Kidney epithelial cell (primary cell): Measurements from ENCODE around the gene GNA12. TPM values are rescaled to one million over a fixed set of nuclear protein-coding genes. Genes with fewer than 3 reads are reported as not detected.

ENCODE experiments used
- DNase-seq: peaks from one replicate; pipeline ENCODE4 v3.0.0-alpha.2; 2010; ENCODE audit warnings: low read depth
- H3K27me3 ChIP-seq: 2 replicates; pipeline ENCODE4 v1.6.0; 2011; ENCODE audit warnings: low read length; ENCODE audit not compliant: control insufficient read depth, insufficient read depth
- H3K36me3 ChIP-seq: 2 replicates; pipeline ENCODE4 v1.5.1; 2011; ENCODE audit warnings: low read length; ENCODE audit not compliant: control insufficient read depth, insufficient read depth
- H3K4me3 ChIP-seq: 2 replicates; pipeline ENCODE4 v1.5.1; 2011; ENCODE audit warnings: low read depth, mild to moderate bottlenecking, control low read depth, low read length
- CTCF ChIP-seq: IDR thresholded peaks from 2 replicates; pipeline ENCODE4 v1.5.1; 2011; ENCODE audit warnings: mild to moderate bottlenecking, moderate library complexity, low read length, control low read depth, inconsistent platforms; ENCODE audit not compliant: insufficient read depth, poor library complexity, severe bottlenecking
- total RNA-seq: library from RNA; depleted of rRNA; stranded (reverse); fragments of >200 nt; gene quantifications from 2 replicates; pipeline ENCODE4 v1.2.3, GENCODE V29; 2015

Gene GNA12
- total RNA-seq, 1 donor from 2014 or later = 40.7 TPM

GRCh38 chr7:2879354-2879753 is 35.2 kb upstream of the GNA12 start:
- no peak for DNase-seq
- TF ChIP-seq CTCF = no peak
- peaks cover 6% of the 10 kb centered on the region for H3K27me3 ChIP-seq
- H3K36me3 ChIP-seq = no peaks in the 10 kb centered on the region
- H3K4me3 ChIP-seq = no peak overlapping the region

- Histone ChIP-seq H3K36me3 (no peaks in the 10 kb centered on the region), H3K27me3 (peaks cover 5% of the 10 kb centered on the region), H3K4me3 (no peak overlapping the region)
- TF ChIP-seq CTCF = no peak
- no peak for DNase-seq
These were observed 34.2 kb upstream of the GNA12 start for GRCh38 chr7:2878306-2878705.

- H3K27me3 ChIP-seq = no peaks in the 10 kb centered on the region
- no peak overlapping the region for H3K4me3 ChIP-seq
- no peaks in the 10 kb centered on the region for H3K36me3 ChIP-seq
- DNase-seq = peak; percentile 91
- TF ChIP-seq CTCF = no peak
These were observed 32.1 kb upstream of the GNA12 start for GRCh38 chr7:2876031-2876731.

- no peak for TF ChIP-seq CTCF
- peak; percentile 73 for DNase-seq
- Histone ChIP-seq H3K4me3 (no peak overlapping the region), H3K27me3 (no peaks in the 10 kb centered on the region), H3K36me3 (no peaks in the 10 kb centered on the region)
These were observed 29.8 kb upstream of the GNA12 start for GRCh38 chr7:2873686-2874551.

GRCh38 chr7:2873146-2873545 is 29.0 kb upstream of the GNA12 start:
- Histone ChIP-seq H3K27me3 (no peaks in the 10 kb centered on the region), H3K36me3 (no peaks in the 10 kb centered on the region), H3K4me3 (no peak overlapping the region)
- no peak for DNase-seq
- no peak for TF ChIP-seq CTCF
